Hematopoietic multipotent progenitor cell treated with erythropoietin and hydrocortisone succinate and interleukin-3 and kit ligand, for 6 days (in vitro differentiated cells): ENCODE results near the gene FRS3.
"Not testable (repeated sequence)": the region's sequence is repeated elsewhere in the genome, so short reads cannot be mapped to it uniquely, and the experiment has no call there.

Experiments
- DNase-seq: peaks from one replicate; pipeline ENCODE4 v3.0.0-alpha.2; 2015

The FRS3 gene

DNA sequence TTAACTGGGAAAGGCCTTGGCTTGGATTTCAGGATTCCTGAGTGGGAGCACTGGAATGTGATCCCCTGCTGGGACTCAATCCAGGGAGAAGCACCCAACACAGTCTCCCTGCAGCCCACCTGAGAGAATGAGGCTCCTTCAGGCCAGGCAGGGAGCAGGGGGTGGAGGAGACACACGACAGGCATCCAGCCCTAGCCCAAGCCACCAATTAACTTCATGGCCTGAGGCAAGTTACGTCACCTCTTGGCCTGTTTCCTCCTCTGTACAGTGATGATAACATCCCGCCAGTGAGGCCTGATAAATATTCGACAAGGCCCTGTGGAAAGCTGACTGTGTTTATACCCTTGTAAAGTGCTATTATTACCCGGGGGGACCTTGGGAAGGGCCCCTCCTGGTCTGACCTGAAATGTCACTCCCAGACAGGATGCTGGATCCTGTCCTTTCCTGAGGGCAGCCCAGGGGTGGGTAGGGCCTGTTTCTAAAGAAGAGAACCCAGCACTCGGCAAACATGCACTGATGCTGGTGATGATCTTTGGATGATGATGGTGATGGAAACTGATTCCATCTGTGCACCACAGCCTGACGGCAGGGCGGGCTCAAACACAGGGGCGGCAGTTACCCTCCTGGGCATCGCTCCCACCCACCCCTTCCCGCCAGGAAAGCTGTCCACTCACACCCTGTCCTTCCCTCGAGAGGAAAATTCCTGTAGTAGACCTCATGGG is 12.4 kb downstream of the FRS3 start:
- peak; percentile 90 for DNase-seq

- not testable (repeated sequence) for DNase-seq
Observed at GRCh38 chr6:41766043-41766664, 13.5 kb downstream of the FRS3 start.

DNA sequence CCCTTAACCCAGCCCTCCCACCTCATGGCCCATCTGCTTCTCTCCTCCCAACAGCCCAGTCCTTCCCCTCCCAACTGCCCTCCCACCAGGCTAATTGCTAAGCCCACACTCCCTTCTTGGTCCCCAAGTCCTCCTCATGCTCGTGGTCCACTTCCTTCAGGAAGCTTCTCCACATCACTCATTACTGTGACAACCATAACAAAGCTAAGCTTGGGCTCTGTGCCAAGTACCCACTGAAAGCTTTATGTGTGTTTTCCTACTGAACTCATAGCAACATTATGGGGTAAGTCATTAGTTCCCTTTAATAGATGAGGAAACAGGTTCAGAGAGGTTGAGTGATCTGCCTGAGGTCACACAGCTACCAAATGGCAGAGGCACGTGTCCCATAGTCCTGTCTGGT is 16.2 kb downstream of the FRS3 start:
- DNase-seq, result no peak

DNA sequence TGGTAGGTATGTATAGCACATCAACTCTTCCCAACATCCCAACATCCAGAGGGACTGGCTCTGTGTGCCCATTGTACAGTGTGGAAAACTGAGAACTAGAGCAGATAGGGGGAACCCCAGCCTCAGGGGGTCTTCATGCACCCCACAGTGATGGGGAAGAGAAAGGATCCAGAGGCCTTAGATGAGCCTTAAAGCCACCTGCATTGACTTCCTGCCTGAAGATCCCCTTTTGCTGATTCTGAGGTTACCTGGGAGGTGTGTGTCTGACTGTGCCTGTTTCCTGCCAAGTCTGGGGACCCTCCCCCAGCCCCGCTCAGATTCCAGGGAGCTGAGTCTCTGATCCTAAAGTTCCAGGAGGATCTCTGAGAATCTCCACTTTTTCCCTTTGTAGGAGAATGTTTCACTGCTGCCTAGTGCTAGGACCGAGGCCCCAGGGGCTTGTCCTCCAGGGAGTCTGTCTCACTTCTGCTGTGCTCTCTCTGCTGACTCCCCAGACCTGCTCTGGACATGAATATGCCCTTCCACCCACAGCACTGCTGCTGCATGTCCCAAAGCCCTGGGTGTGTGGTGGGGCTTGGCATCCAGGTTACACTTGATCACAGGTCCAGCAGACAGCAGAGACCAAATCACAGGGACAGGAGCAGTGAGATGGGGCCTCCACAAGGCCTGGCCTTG is 19.7 kb downstream of the FRS3 start:
- no peak for DNase-seq

DNA sequence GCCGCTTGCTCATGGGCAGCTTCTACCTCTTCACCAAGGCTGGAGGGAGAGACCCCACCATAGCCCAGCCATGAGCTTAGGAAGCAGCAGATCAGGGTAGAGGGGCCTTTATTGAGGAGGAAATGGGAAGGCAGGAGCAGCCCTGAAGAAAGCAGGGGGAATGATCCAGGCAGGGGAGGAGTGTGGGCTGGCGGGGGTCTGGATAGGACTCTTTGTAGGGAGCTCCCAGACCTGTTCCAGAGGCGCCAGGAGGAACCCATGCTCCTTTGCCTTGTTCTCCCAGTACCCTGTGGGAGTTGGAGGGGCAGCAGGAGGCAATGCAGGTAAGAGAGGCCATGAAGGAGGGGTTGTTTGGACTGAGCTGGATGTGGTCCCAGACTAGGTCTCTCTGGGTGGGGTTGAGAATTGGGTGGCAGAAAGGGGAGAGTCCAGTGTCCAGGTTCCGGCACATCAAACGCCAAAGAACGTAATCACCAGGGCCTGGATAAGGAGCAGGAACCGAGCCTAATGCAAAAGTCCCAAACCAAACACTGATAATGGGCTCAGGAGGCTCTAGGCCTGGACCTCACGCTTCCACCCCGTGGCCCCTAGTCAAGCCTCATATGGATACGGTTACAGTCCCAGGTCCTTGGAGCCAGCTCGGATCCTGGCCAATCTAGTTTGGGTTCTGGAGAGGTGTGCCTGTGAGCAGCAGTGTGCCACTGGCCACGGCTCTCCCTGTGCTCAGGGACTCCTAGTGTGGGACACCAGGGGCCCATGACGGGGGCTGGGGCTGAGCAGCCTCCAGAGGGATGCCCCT is 20.4 kb downstream of the FRS3 start:
- no peak for DNase-seq

DNA sequence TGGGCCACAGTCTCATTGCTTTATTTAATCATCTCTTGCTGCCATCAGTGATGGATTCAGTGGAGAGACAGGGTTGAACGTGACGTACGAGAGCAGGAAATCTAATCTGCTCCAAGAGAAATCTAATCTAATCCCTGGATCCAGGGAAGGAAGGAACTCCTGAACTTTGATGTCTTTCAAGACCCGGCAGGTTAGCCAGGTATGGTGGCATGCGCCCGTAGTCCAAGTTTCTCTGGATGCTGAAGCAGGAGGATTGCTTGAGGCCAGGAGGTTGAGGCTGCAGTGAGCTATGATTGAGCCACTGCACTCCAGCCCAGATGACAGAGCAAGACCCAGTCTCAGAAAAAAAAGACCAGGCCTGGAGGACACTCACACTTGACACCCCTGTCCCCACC is 21.1 kb downstream of the FRS3 start:
- no peak for DNase-seq

- no peak for DNase-seq
Observed at GRCh38 chr6:41757931-41758640, 21.6 kb downstream of the FRS3 start.

DNA sequence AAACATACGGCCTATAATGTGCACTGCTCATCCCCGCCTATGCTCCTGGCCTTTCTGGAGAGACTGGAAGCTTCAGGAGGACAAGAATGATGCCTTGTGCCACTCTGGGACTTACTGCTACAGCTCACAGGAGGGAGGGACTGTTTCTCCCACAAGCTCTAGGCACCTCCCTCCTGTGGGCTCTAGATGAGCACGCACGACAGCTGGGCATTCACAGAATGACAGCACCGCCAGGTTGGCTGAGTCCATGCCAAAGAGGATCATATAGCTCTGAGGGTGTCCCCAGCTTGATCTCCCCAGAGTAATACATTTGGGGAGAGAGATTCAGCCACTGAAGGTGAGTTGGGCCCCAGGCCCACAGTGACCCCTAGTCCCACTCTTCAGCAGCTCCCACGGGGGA is 22.4 kb downstream of the FRS3 start:
- no peak for DNase-seq

- DNase-seq, result no peak
Observed at GRCh38 chr6:41756354-41756753, 23.3 kb downstream of the FRS3 start.

- DNase-seq, result no peak
Observed at GRCh38 chr6:41755895-41756294, 23.8 kb downstream of the FRS3 start.

DNA sequence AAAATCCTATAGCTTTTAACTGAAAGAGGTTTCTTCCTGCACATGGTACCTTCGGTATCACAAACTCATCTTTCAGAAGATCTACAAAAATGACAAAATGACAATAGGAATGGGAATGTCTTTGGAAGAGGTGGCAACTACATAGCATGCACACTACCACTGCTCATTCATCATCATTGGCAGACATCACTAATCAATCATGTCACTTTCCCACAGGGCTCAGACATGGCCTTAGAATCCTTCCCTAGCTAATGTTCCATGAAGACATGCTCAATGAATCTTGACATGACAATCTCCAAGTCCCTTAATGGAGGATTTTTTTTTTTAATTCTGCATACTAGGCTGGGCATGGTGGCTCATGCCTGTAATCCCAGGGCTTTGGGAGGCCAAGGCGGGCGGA is 29.3 kb downstream of the FRS3 start:
- no peak for DNase-seq

DNA sequence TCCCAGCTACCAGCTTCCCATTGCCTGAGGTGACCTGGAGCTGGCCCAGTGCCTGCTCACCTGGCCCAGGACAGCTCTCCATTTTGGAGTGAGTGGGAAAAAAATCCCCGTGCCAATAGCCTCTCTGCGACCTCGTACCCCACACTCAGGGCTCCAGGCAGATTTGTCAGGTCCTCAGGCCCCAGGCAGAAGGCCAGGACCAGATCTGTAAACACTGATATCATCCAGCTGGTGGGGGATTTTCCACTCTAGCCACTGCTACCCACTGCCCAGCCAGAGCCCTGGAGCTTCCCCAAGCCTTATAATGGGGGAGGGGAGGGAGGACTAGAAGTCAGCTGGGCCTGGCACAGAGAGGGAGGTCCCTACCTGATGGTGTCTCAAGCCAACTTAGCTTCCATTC is 31.2 kb downstream of the FRS3 start:
- DNase-seq, result no peak

DNA sequence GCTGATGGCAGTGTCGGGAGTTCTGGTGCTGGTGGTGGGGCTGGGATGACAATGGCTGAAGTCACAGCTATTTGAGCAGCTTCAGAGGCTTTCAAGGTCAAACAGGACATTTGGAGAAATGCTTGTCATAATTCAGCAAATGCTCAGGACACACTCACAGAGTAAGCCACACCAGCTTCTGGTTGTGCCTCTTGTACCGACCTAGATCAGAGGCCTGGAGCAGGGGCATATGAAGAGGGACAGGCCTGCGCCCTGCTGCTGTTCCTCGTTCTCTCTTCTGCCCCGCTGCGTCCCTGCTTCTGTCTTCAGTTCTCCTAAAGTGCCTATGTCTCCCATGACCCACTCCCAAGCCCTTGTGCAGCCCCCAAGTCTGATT is 31.6 kb downstream of the FRS3 start:
- no peak for DNase-seq

DNA sequence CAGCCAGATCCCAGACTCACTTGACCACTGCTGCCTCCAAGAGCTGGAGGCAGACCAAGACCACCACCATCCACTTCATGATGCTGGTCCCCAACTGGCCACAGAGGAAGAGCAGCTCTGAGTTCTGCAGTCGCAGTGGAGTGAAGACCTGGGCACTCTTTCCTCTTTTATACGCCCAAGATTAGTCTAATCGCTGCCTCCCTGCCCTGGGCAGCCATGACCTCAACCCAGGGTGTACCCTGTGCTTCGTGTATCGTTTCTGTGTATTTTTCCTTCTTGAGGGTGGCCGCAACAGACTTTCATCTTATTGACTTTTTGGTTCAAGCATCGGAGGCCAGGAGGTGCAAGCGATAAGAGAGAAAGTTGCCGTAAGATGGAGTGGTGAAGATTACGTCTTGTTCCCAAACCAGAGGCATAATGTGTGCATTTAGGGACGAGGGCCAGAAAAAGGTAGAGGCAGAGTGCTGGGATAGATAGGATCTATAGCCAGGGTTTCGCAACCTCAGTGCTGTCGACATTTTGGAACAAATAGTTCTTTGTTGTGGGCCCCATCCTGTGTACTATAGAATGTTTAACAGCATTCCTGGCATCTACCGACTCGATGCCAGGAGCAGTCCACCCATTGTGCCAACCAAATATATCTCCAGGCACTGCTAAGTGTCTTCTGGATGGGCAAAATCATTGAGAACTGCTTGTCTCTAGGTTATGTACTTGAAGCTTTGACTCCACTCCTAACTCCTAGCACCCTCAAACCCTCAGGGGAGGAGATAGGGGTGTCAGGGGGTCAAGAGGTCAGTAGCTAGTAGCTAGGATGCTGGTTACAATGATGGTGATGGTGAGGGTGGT is 32.2 kb downstream of the FRS3 start, which contains the start of gene PGC:
TSS of gene PGC (minus strand) at position 142 of the 846 bp plus-strand sequence. CDS start at position 79, 63 bp downstream.
- no peak for DNase-seq

DNA sequence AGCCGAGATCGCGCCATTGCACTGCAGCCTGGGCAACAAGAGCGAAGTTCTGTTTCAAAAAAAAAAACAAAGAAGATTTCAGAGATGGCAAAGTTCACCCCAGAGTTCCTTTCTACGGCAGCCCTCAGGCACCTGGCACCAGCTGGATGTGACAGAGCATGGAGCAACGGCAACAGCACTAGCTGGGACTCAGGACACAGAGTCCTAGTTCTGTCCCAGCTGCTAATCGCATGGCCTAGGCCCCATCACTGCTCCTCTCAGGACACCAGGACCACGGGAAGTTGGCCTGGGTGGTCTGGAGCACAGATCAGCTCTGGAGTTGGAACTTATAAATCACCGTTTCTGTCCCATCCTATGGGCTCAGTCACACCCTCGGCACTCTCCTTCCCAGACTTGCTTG is 33.6 kb downstream of the FRS3 start:
- DNase-seq, result no peak

GRCh38 chr6:41744236-41744787 is 35.4 kb downstream of the FRS3 start:
- DNase-seq, result no peak

- DNase-seq, result no peak
Observed at GRCh38 chr6:41743406-41744235, 36.1 kb downstream of the FRS3 start.

DNA sequence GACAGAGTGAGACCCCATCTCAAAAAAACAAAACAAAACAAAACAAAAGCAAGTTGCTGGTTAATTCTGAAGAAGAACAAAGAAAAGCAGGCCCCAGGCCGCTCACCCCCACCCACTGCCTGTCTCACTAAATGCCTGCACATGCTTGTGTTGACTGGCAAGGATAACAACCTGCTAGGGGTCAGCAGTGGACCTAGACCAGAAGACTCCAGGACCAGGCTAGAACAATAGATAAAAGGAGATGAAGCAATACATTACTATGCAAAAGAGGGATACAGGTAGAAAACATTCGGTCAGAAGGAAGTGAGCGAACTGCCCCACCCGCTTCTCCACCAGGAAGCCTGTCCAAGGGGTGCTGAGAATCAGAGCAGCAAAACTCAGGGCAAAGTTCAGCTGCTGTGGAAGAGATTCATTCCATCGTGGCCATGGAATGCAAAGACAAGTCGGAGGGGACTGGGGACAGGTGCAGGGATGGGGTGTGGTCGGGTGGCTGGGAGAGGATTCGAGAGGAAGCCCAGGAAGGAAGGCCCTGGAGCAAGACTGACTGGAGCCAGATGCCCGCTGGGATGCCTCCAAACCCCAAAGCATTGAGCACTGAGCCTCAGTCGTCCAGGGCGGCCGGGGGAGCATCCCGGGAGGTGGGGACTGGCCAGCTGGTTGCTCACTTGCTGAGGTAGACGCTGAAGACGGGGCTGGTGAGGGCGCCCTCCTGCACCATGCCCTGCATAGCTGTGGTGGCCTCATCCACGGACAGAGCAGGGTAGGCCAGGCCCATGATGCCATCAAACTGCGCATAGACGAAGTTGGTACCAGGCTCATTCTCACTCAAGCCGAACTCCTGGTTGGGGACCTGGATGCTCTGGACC is 37.8 kb downstream of the FRS3 start:
- no peak for DNase-seq

GRCh38 chr6:41740366-41741162 is 39.1 kb downstream of the FRS3 start:
- no peak for DNase-seq
